COR-L47 (cell line): ENCODE results near the gene ERFE.

ENCODE experiments used
- DNase-seq: peaks from one replicate; lab custom pipeline; 2025; lab: John Stamatoyannopoulos, UW

The ERFE gene

GRCh38 chr2:238126775-238127164 lies 32.0 kb upstream of the ERFE start:
- no peak for DNase-seq

GRCh38 chr2:238127165-238128060 lies 31.4 kb upstream of the ERFE start:
- DNase-seq = no peak

- DNase-seq = no peak
Measured at GRCh38 chr2:238128061-238128440, 30.7 kb upstream of the ERFE start.

- DNase-seq = no peak
Measured at GRCh38 chr2:238128534-238129001, 30.2 kb upstream of the ERFE start.

- DNase-seq = no peak
Measured at GRCh38 chr2:238129166-238130010, 29.4 kb upstream of the ERFE start.

DNA sequence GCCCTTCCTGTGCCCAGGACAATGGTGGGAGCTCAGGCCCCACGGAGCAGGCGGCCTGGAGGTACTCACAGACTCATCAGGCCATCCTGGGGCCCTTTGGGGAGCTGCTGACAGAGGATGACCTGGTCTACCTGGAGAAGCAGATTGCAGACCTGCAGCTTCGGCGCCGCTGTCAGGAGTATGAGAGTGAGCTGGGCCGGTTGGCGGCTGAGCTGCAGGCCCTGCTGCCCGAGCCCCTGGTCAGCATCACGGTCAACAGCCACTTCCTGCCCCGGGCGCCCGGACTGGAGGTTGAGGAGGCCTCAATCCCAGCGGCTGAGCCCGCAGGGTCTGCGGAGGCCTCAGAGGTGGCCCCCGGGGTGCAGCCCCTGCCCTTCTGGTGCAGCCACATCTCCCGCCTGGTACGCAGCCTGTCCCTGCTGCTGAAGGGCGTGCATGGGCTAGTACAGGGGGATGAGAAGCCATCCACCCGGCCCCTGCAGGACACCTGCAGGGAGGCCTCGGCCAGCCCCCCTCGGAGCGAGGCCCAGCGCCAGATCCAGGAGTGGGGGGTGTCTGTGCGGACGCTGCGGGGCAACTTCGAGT lies 28.6 kb upstream of the ERFE start:
- no peak for DNase-seq

DNA sequence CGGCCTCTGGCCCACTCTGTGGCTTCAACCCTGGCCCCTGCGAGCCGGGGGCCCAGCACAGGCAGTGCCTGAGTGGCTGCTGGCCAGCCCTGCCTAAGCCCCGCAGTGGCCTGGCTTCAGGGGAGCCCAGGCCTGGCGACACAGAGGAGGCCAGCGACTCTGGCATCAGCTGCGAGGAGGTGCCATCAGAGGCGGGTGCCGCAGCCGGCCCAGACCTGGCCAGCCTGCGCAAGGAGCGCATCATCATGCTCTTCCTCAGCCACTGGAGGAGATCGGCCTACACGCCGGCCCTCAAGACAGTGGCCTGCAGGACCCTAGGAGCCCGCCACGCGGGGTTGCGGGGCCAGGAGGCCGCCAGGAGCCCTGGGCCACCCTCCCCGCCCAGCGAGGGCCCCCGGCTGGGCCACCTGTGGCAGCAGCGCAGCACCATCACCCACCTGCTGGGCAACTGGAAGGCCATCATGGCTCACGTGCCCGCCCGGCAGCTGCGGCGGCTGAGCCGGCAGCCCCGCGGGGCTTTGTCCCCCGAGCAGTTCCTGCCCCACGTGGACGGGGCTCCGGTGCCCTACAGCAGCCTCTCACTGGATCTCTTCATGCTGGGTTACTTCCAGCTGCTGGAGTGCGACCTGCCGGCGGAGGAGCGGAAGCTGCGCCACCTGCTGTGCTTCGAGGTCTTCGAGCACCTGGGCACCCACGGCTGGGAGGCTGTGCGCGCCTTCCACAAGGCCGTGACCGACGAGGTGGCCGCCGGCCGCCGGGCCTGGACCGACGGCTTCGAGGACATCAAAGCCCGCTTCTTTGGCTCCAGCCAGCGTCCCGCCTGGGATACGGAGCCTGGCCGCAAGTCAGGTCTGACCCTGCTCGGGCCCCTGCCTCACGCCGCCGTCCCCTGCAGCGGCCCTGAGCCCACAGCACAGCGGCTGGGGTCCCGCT lies 27.8 kb upstream of the ERFE start:
- DNase-seq = no peak

GRCh38 chr2:238131761-238132462 lies 26.9 kb upstream of the ERFE start:
- DNase-seq = no peak

GRCh38 chr2:238132463-238133450 lies 26.0 kb upstream of the ERFE start:
- DNase-seq = no peak

DNA sequence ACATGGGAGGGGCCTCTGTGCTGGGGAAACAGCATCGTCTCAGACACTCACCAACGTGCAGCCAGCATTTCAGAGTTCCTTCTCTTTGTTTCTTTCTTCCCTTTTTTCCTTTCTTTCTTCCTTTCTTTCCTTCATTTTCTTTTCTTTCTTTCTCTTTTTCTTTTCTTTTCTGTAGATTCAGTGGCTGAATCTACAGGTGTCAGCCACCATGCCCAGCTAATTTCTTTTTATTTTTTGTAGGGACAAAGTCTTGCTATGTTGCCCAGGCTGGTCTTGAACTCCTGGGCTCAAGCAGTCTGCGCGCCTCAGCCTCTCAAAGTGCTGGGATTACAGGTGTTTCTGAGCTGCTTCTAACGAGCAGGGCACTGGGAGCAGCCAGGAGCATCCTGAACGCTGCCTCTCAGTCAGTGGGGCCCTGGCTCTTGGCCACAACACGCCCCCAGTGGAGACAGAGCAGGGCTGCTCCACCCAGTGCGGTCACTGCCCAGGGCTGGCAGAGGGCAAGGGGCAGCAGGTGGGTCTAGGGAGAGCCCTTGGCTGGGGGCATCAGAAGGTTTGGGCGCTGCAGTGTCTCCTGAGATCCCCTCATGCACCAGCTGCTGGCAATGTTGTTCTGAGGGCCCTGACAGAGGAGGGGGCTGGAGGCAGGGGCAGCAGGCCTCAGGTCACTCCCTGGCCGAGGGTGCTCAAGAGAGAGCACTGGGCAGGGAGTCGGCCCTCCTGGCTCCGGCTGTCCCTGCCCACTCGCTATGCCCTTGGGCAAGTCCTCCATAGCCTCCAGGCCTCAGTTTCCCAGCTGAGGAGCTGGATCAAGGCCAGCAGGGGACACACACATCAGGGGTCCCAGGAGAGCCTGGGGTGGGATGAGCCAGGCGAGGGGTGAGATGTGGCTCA lies 25.0 kb upstream of the ERFE start:
- no peak for DNase-seq

- no peak for DNase-seq
Measured at GRCh38 chr2:238134393-238134785, 24.4 kb upstream of the ERFE start.

- DNase-seq = no peak
Measured at GRCh38 chr2:238135601-238136150, 23.1 kb upstream of the ERFE start.

DNA sequence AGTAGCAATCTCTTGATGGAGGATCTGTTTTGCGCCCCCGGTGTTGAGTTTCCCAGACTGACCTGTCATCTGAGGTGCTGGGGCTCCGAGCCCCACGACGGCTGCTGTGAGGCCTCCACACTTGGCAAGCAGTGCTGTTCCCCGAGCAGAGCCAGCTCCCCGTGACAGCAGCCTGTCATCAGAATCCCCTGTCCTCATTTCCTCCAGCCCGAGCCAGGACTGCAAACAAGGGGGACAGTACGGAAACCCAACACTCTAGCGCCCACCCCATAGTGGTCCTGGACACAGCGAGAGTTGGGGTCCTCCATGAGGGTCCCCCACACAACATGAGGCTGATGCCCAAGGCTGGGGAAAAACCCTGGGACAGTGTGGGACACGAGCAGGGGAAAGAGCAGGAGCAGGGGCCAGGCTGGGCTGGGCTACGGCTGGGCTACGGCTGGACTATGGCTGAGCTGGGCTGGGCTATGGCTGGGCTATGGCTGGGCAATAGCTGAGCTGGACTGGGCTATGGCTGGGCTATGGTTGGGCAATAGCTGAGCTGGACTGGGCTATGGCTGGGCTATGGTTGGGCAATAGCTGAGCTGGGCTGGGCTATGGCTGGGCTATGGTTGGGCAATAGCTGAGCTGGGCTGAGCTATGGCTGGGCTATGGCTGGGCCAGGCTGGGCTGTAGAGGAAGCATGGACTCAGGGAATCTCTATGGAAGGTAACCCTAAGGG lies 21.8 kb upstream of the ERFE start:
- DNase-seq = no peak

DNA sequence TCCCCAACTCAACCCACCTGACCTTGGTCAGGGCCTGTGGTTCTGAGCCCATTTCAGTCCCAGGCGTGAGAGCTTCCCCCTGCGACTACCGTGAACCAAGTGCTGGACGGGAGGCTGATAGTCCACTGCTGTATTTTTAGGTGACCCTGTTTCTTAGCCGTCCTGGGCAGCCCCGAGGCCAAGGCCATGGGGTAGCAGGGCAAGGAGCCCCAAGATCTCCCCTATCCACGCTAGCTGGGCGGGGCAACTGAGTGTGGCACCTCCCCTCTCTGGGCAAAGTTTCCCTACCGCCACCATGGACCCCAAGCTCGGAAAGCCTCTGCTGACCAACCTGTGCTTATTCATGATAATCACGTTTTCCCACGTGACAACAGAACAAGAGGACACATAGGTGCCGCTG lies 20.9 kb upstream of the ERFE start:
- no peak for DNase-seq

GRCh38 chr2:238138331-238139195 lies 20.2 kb upstream of the ERFE start, which contains the start of gene KLHL30:
Gene KLHL30 (plus strand): TSS chr2:238138668. CDS start chr2:238140755, 2,087 bp downstream.
- no peak for DNase-seq
